HepG2 (cell line): ENCODE results near the gene GPN2. TPM values are rescaled to one million over a fixed set of nuclear protein-coding genes. Genes with fewer than 3 reads are reported as not detected.
A peak's percentile ranks its signal among the peaks of the same experiment; 100 is the strongest.
"Not testable (repeated sequence)": the region's sequence is repeated elsewhere in the genome, so short reads cannot be mapped to it uniquely, and the experiment has no call there.

Experiments used
- CBFB ChIP-seq: sonication (generic); formaldehyde crosslinking; IDR thresholded peaks from 2 replicates; pipeline ENCODE4 v1.4.0; 2020; ENCODE audit warnings: missing genetic modification reagents
- FOXO1 ChIP-seq: sonication (generic); formaldehyde crosslinking; IDR thresholded peaks from 2 replicates; pipeline ENCODE4 v1.4.0; 2020; ENCODE audit warnings: missing genetic modification reagents
- GATAD1 ChIP-seq: IDR thresholded peaks from 2 replicates; pipeline ENCODE4 v1.6.1; 2016; ENCODE audit warnings: missing genetic modification reagents, missing compliant biosample characterization
- KAT7 ChIP-seq: IDR thresholded peaks from 2 replicates; pipeline ENCODE4 v1.6.1; 2018; ENCODE audit warnings: borderline replicate concordance, missing compliant biosample characterization
- KDM5B ChIP-seq: sonication (generic); formaldehyde crosslinking; IDR thresholded peaks from 2 replicates; pipeline ENCODE4 v1.4.0; 2020; ENCODE audit warnings: missing genetic modification reagents, mild to moderate bottlenecking, borderline replicate concordance
- KLF12 ChIP-seq: sonication (generic); formaldehyde crosslinking; IDR thresholded peaks from 2 replicates; pipeline ENCODE4 v1.4.0; 2020; ENCODE audit warnings: missing genetic modification reagents, borderline replicate concordance
- MAZ ChIP-seq, 2 experiments: sonication (generic) in 1 of 2; formaldehyde crosslinking in 1 of 2; IDR thresholded peaks; 2 replicates each; pipeline versions ENCODE4 v1.5.0 to v1.6.1; 2012 to 2020; ENCODE audit warnings: low read depth in 2 of 2, mild to moderate bottlenecking in 2 of 2, borderline replicate concordance in 1 of 2, improper control_type of control experiment in 1 of 2, low read length in 1 of 2, missing genetic modification reagents in 1 of 2, moderate library complexity in 1 of 2
- NR2F2 ChIP-seq: IDR thresholded peaks from 2 replicates; pipeline ENCODE4 v1.6.1; 2012; ENCODE audit warnings: low read depth, inconsistent platforms, borderline replicate concordance
- PHF21A ChIP-seq: sonication (generic); formaldehyde crosslinking; IDR thresholded peaks from 2 replicates; pipeline ENCODE4 v1.5.0; 2020; ENCODE audit warnings: mild to moderate bottlenecking, missing genetic modification reagents
- RXRA ChIP-seq: sonication (generic); formaldehyde crosslinking; IDR thresholded peaks from 2 replicates; pipeline ENCODE4 v1.5.1; 2020; ENCODE audit warnings: missing genetic modification reagents
- RXRB ChIP-seq: IDR thresholded peaks from 2 replicates; pipeline ENCODE4 v1.6.1; 2016; ENCODE audit warnings: borderline replicate concordance, missing genetic modification reagents, missing compliant biosample characterization
- SRY ChIP-seq: sonication (generic); formaldehyde crosslinking; IDR thresholded peaks from 2 replicates; pipeline ENCODE4 v1.8.0; 2022; ENCODE audit warnings: mild to moderate bottlenecking, missing genetic modification reagents
- TBX2 ChIP-seq: sonication (generic); formaldehyde crosslinking; IDR thresholded peaks from 2 replicates; pipeline ENCODE4 v1.5.0; 2020; ENCODE audit warnings: missing genetic modification reagents, mild to moderate bottlenecking, borderline replicate concordance
- TEAD3 ChIP-seq: optimal IDR thresholded peaks from 2 replicates; pipeline ENCODE3; 2016; ENCODE audit warnings: borderline replicate concordance
- ZNF205 ChIP-seq: IDR thresholded peaks from 2 replicates; pipeline ENCODE4 v1.6.1; 2018; ENCODE audit warnings: missing biosample characterization, missing genetic modification reagents
- ZNF263 ChIP-seq: sonication (generic); formaldehyde crosslinking; IDR thresholded peaks from 2 replicates; pipeline ENCODE4 v1.4.0; 2020; ENCODE audit warnings: missing genetic modification reagents
- polyA plus RNA-seq, 8 experiments: library from polyadenylated mRNA; depleted of rRNA in 3 of 8; stranded (reverse) in 7 of 8; unstranded in 1 of 8; fragments of >200 nt; fragmentation: Illumina TruSeq in 4 of 8; extraction: Trizol in 4 of 8; gene quantifications; 2 replicates each; pipeline versions ENCODE4 v1.2.1 to v1.2.3, GENCODE V29; 2011 to 2016; ENCODE audit warnings: low read depth in 4 of 8, missing spikeins in 1 of 8, mixed read lengths in 1 of 8; ENCODE audit not compliant: insufficient read depth in 1 of 8
- total RNA-seq, 5 experiments: library from RNA; depleted of rRNA; stranded (reverse); fragments of >200 nt; fragmentation: Illumina TruSeq; extraction: Trizol; gene quantifications; 2 replicates each; pipeline ENCODE4 v1.2.3, GENCODE V29; 2016; ENCODE audit warnings: low read depth in 1 of 5
- TF ChIP-seq, protein P1 (sequence below): sonication (generic); formaldehyde crosslinking; IDR thresholded peaks from 2 replicates; pipeline ENCODE4 v1.4.0; 2020; ENCODE audit warnings: missing genetic modification reagents
- TF ChIP-seq, protein P2 (sequence below): sonication (generic); formaldehyde crosslinking; IDR thresholded peaks from 2 replicates; pipeline ENCODE4 v1.4.0; 2020; ENCODE audit warnings: mild to moderate bottlenecking, missing genetic modification reagents
- TF ChIP-seq, protein P3 (sequence below): sonication (generic); formaldehyde crosslinking; IDR thresholded peaks from 2 replicates; pipeline ENCODE4 v1.4.0; 2020; ENCODE audit warnings: missing genetic modification reagents, mild to moderate bottlenecking, borderline replicate concordance
- TF ChIP-seq, protein P4 (sequence below): sonication (generic); formaldehyde crosslinking; IDR thresholded peaks from 2 replicates; pipeline ENCODE4 v1.5.1; 2020; ENCODE audit warnings: mild to moderate bottlenecking, moderate library complexity, missing genetic modification reagents

The GPN2 gene
- total and polyA plus RNA-seq, 2 of the 13 experiments (the other 11 are each of a cell fraction or from before 2014, with no cell fraction given): 19.3 to 38.9 TPM

DNA sequence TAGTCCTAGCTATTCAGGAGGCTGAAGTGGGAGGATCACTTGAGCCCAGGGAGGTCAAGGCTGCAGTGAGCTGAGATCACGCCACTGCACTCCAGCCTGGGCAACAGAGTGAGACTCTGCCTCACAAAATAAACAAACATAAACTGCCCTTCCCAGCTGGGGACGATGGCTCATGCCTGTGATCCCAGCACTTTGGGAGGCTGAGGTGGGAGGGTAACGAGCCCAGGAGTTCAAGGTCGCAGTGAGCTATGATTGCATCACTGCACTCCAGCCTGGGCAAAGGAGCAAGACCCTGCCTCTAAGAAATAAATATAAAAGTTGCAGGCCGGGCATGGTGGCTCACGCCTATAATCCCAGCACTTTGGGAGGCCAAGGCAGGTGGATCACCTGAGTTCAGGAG is 8.5 kb downstream of the GPN2 start (continued):
- TF ChIP-seq NR2F2 (peak; percentile 61; the same call in 1 of the 2 replicates), GATAD1 (CRISPR knock-in tag) (peak; percentile 49; the same call in 1 of the 2 replicates), MAZ (CRISPR knock-in tag; IDR thresholded peaks at IDR 0.05; ENCODE audit: low read depth) (peak; percentile 35; the same call in 1 of the 2 replicates), SRY (0 out of 2 replicates have a peak, but pooled peaks have one; percentile 48), KDM5B (CRISPR knock-in tag) (0 out of 2 replicates have a peak, but pooled peaks have one; percentile 25), ZNF263 (CRISPR knock-in tag) (peak; percentile 59), TBX2 (CRISPR knock-in tag) (peak; percentile 72; the same call in 1 of the 2 replicates), RXRB (peak; percentile 72), CBFB (CRISPR knock-in tag) (0 out of 2 replicates have a peak, but pooled peaks have one; percentile 18), FOXO1 (peak; percentile 79), KLF12 (CRISPR knock-in tag) (peak; percentile 54; the same call in 1 of the 2 replicates), RXRA (CRISPR knock-in tag) (peak; percentile 84), PHF21A (peak; percentile 59; the same call in 1 of the 2 replicates), TEAD3 (CRISPR knock-in tag) (peak; percentile 72), ZNF205 (CRISPR knock-in tag) (0 out of 2 replicates have a peak, but pooled peaks have one; percentile 38), KAT7 (CRISPR knock-in tag) (peak; percentile 66; the same call in 1 of the 2 replicates)
- TF ChIP-seq MAZ (IDR thresholded peaks at IDR 0.05; ENCODE audit: borderline replicate concordance, low read depth, low read length): not testable (repeated sequence)
- TF ChIP-seq, protein P1, sequence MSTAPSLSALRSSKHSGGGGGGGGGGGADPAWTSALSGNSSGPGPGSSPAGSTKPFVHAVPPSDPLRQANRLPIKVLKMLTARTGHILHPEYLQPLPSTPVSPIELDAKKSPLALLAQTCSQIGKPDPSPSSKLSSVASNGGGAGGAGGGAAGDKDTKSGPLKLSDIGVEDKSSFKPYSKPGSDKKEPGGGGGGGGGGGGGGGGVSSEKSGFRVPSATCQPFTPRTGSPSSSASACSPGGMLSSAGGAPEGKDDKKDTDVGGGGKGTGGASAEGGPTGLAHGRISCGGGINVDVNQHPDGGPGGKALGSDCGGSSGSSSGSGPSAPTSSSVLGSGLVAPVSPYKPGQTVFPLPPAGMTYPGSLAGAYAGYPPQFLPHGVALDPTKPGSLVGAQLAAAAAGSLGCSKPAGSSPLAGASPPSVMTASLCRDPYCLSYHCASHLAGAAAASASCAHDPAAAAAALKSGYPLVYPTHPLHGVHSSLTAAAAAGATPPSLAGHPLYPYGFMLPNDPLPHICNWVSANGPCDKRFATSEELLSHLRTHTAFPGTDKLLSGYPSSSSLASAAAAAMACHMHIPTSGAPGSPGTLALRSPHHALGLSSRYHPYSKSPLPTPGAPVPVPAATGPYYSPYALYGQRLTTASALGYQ (CRISPR knock-in tag): peak; percentile 80
- TF ChIP-seq, protein P2, sequence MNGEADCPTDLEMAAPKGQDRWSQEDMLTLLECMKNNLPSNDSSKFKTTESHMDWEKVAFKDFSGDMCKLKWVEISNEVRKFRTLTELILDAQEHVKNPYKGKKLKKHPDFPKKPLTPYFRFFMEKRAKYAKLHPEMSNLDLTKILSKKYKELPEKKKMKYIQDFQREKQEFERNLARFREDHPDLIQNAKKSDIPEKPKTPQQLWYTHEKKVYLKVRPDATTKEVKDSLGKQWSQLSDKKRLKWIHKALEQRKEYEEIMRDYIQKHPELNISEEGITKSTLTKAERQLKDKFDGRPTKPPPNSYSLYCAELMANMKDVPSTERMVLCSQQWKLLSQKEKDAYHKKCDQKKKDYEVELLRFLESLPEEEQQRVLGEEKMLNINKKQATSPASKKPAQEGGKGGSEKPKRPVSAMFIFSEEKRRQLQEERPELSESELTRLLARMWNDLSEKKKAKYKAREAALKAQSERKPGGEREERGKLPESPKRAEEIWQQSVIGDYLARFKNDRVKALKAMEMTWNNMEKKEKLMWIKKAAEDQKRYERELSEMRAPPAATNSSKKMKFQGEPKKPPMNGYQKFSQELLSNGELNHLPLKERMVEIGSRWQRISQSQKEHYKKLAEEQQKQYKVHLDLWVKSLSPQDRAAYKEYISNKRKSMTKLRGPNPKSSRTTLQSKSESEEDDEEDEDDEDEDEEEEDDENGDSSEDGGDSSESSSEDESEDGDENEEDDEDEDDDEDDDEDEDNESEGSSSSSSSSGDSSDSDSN: peak; percentile 30; the same call in 1 of the 2 replicates
- TF ChIP-seq, protein P3, sequence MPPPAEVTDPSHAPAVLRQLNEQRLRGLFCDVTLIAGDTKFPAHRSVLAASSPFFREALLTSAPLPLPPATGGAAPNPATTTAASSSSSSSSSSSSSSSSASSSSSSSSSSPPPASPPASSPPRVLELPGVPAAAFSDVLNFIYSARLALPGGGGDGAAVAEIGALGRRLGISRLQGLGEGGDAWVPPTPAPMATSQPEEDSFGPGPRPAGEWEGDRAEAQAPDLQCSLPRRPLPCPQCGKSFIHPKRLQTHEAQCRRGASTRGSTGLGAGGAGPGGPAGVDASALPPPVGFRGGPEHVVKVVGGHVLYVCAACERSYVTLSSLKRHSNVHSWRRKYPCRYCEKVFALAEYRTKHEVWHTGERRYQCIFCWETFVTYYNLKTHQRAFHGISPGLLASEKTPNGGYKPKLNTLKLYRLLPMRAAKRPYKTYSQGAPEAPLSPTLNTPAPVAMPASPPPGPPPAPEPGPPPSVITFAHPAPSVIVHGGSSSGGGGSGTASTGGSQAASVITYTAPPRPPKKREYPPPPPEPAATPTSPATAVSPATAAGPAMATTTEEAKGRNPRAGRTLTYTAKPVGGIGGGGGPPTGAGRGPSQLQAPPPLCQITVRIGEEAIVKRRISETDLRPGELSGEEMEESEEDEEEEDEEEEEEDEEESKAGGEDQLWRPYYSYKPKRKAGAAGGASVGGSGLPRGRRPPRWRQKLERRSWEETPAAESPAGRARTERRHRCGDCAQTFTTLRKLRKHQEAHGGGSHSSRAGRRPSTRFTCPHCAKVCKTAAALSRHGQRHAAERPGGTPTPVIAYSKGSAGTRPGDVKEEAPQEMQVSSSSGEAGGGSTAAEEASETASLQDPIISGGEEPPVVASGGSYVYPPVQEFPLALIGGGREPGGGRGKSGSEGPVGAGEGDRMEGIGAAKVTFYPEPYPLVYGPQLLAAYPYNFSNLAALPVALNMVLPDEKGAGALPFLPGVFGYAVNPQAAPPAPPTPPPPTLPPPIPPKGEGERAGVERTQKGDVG (CRISPR knock-in tag): 0 out of 2 replicates have a peak, but pooled peaks have one; percentile 30
- TF ChIP-seq, protein P4, sequence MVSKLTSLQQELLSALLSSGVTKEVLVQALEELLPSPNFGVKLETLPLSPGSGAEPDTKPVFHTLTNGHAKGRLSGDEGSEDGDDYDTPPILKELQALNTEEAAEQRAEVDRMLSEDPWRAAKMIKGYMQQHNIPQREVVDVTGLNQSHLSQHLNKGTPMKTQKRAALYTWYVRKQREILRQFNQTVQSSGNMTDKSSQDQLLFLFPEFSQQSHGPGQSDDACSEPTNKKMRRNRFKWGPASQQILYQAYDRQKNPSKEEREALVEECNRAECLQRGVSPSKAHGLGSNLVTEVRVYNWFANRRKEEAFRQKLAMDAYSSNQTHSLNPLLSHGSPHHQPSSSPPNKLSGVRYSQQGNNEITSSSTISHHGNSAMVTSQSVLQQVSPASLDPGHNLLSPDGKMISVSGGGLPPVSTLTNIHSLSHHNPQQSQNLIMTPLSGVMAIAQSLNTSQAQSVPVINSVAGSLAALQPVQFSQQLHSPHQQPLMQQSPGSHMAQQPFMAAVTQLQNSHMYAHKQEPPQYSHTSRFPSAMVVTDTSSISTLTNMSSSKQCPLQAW (CRISPR knock-in tag): 0 out of 2 replicates have a peak, but pooled peaks have one; percentile 23
